ENCODE data around the gene FAM76B.

The FAM76B gene

GRCh38 chr11:95792200-95792599 is 2.6 kb upstream of the FAM76B start:
- no peak for DNase-seq (ENCODE audit: low spot score)

- DNase-seq (ENCODE audit: low spot score) = no peak
Measured at GRCh38 chr11:95791709-95792033, 2.1 kb upstream of the FAM76B start.

- peak; percentile 64 for DNase-seq (ENCODE audit: low spot score)
Measured at GRCh38 chr11:95790933-95791708, 1.5 kb upstream of the FAM76B start.

GRCh38 chr11:95790123-95790932 is 746 bp upstream of the FAM76B start, which contains the start of gene CEP57:
Gene CEP57, plus strand, starts transcription at chr11:95790498. Its CDS starts 201 bp downstream, at chr11:95790699.
- DNase-seq (ENCODE audit: low spot score) = peak; percentile 88

GRCh38 chr11:95788921-95789505 is 569 bp downstream of the FAM76B start:
- DNase-seq (ENCODE audit: low spot score) = peak; percentile 58

GRCh38 chr11:95780544-95780943 is 9.0 kb downstream of the FAM76B start:
- no peak for DNase-seq (ENCODE audit: low spot score)

GRCh38 chr11:95778699-95779098 is 10.9 kb downstream of the FAM76B start:
- DNase-seq (ENCODE audit: low spot score) = no peak

- no peak for DNase-seq (ENCODE audit: low spot score)
Measured at GRCh38 chr11:95776859-95777258, 12.7 kb downstream of the FAM76B start.

GRCh38 chr11:95768521-95768920 is 21.1 kb downstream of the FAM76B start:
- DNase-seq (ENCODE audit: low spot score) = no peak

- no peak for DNase-seq (ENCODE audit: low spot score)
Measured at GRCh38 chr11:95767498-95767897, 22.1 kb downstream of the FAM76B start.

GRCh38 chr11:95766701-95767100 is 22.9 kb downstream of the FAM76B start:
- DNase-seq (ENCODE audit: low spot score) = no peak

GRCh38 chr11:95764267-95764898 is 25.2 kb downstream of the FAM76B start:
- peak; percentile 61 for DNase-seq (ENCODE audit: low spot score)

- no peak for DNase-seq (ENCODE audit: low spot score)
Measured at GRCh38 chr11:95762534-95762933, 27.0 kb downstream of the FAM76B start.

GRCh38 chr11:95760941-95761340 is 28.6 kb downstream of the FAM76B start:
- no peak for DNase-seq (ENCODE audit: low spot score)

GRCh38 chr11:95751515-95751914 is 38.1 kb downstream of the FAM76B start:
- no peak for DNase-seq (ENCODE audit: low spot score)

- DNase-seq (ENCODE audit: low spot score) = no peak
Measured at GRCh38 chr11:95750101-95750500, 39.5 kb downstream of the FAM76B start.

- DNase-seq (ENCODE audit: low spot score) = no peak
Measured at GRCh38 chr11:95739108-95739938, 50.3 kb downstream of the FAM76B start.

- DNase-seq (ENCODE audit: low spot score) = no peak
Measured at GRCh38 chr11:95736809-95737208, 52.8 kb downstream of the FAM76B start.

GRCh38 chr11:95736355-95736754 is 53.2 kb downstream of the FAM76B start:
- DNase-seq (ENCODE audit: low spot score) = no peak

- no peak for DNase-seq (ENCODE audit: low spot score)
Measured at GRCh38 chr11:95734009-95734572, 55.5 kb downstream of the FAM76B start.

GRCh38 chr11:95732930-95733602 is 56.5 kb downstream of the FAM76B start:
- no peak for DNase-seq (ENCODE audit: low spot score)

Data from iPS-NIHi11 (cell line).